GM23338 (cell line): ENCODE data around the gene DLX2.
"Not testable (repeated sequence)": the region's sequence is repeated elsewhere in the genome, so short reads cannot be mapped to it uniquely, and the experiment has no call there.

Experiments used
- EZH2 ChIP-seq: fragments of 200-600 bp; sonication (generic); IDR thresholded peaks from one replicate; pipeline ENCODE4 v1.8.0; 2017; ENCODE audit warnings: antibody characterized with exemption, mild to moderate bottlenecking, low read depth; ENCODE audit not compliant: unreplicated experiment
- ZNF114 ChIP-seq: fragments of 250-450 bp; sonication (Bioruptor Pico); IDR thresholded peaks from 2 replicates; pipeline ENCODE4 v1.5.0; 2020; ENCODE audit warnings: mild to moderate bottlenecking, moderate library complexity
- TF ChIP-seq, protein P1 (sequence below), 2 experiments: fragments of 200-600 bp in 1 of 2; sonication (generic) in 1 of 2; conservative IDR thresholded peaks; 2 replicates each; pipeline versions ENCODE4 v1.5.1 to v1.6.1; 2016 to 2017; ENCODE audit warnings: antibody characterized with exemption in 2 of 2, low read depth in 2 of 2, mild to moderate bottlenecking in 2 of 2, moderate library complexity in 1 of 2

DNA sequence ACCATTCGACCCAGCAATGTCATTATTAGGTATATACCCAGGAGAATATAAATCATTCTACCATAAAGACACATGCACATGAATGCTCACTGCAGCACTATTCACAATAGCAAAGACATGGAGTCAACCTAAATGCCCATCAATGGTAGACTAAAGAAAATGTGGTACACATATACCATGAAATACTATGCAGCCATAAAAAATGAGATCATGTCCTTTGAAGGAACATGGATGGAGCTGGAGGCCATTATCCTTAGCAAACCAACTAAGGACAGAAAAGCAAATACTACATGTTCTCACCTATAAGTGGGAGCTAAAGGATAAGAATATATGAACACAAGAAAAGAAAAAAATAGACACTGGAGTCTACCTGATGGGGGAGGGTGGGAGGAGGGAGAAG lies 36.0 kb upstream of the DLX2 start:
- TF ChIP-seq EZH2; ZNF114 (CRISPR knock-in tag): not testable (repeated sequence)
- TF ChIP-seq, protein P1, sequence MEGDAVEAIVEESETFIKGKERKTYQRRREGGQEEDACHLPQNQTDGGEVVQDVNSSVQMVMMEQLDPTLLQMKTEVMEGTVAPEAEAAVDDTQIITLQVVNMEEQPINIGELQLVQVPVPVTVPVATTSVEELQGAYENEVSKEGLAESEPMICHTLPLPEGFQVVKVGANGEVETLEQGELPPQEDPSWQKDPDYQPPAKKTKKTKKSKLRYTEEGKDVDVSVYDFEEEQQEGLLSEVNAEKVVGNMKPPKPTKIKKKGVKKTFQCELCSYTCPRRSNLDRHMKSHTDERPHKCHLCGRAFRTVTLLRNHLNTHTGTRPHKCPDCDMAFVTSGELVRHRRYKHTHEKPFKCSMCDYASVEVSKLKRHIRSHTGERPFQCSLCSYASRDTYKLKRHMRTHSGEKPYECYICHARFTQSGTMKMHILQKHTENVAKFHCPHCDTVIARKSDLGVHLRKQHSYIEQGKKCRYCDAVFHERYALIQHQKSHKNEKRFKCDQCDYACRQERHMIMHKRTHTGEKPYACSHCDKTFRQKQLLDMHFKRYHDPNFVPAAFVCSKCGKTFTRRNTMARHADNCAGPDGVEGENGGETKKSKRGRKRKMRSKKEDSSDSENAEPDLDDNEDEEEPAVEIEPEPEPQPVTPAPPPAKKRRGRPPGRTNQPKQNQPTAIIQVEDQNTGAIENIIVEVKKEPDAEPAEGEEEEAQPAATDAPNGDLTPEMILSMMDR (conservative IDR thresholded peaks at IDR 0.05; ENCODE audit: low read depth in 2 of 2), result not testable (repeated sequence)
